Stimulated activated naive CD8-positive, alpha-beta T cell treated with anti-CD3 and anti-CD28 coated beads, Interleukin-15, Interleukin-2, amounts not matched to agents 100 U/mL and 50 U/mL, for 24 hours (primary cell): ENCODE results near the gene LASP1.
"Not testable (repeated sequence)": the region's sequence is repeated elsewhere in the genome, so short reads cannot be mapped to it uniquely, and the experiment has no call there.

Experiments
- ATAC-seq: fragments of 150-1000 bp; cut with Tn5 transposase; one replicate; pipeline ENCODE4 v1.10.0; 2021
- DNase-seq: peaks from one replicate; pipeline ENCODE4 v3.0.0; 2021

LASP1 gene

GRCh38 chr17:38869526-38870258, at the start of gene LASP1:
Gene LASP1 (plus strand): TSS chr17:38870058. CDS start chr17:38870190, 132 bp downstream.
- DNase-seq: peak; percentile 92
- ATAC-seq: peak; percentile 70

- peak; percentile 94 for DNase-seq
- ATAC-seq: peak; percentile 81
Observed at GRCh38 chr17:38824899-38825761, 44.7 kb upstream of the LASP1 start, which contains the start of gene CWC25. Gene CWC25 (minus strand): TSS chr17:38825321. CDS start chr17:38825183, 138 bp downstream.

- DNase-seq: no peak
- ATAC-seq: no peak
Observed at GRCh38 chr17:38825762-38826247, 44.1 kb upstream of the LASP1 start.

GRCh38 chr17:38844261-38844757, 25.5 kb upstream of the LASP1 start:
- no peak for ATAC-seq
- no peak for DNase-seq

GRCh38 chr17:38848557-38848891, 21.3 kb upstream of the LASP1 start:
- DNase-seq (no peak), ATAC-seq (no peak)

GRCh38 chr17:38848939-38849605, 20.8 kb upstream of the LASP1 start:
- DNase-seq: no peak
- ATAC-seq: no peak

GRCh38 chr17:38850374-38850773, 19.5 kb upstream of the LASP1 start:
- ATAC-seq (no peak), DNase-seq (no peak)

GRCh38 chr17:38851434-38851833, 18.4 kb upstream of the LASP1 start:
- no peak for ATAC-seq
- no peak for DNase-seq

- ATAC-seq (no peak), DNase-seq (peak; percentile 22)
Observed at GRCh38 chr17:38852771-38853291, 17.0 kb upstream of the LASP1 start.

GRCh38 chr17:38853292-38854219, 16.3 kb upstream of the LASP1 start, which contains the start of gene RPL23:
Gene RPL23 (minus strand): TSS chr17:38853721. CDS start chr17:38853710, 11 bp downstream.
- peak; percentile 91 for DNase-seq
- ATAC-seq: peak; percentile 87

- ATAC-seq, DNase-seq: not testable (repeated sequence)
Observed at GRCh38 chr17:38855101-38855714, 14.7 kb upstream of the LASP1 start.

- ATAC-seq (no peak), DNase-seq (no peak)
Observed at GRCh38 chr17:38857271-38857670, 12.6 kb upstream of the LASP1 start.

- ATAC-seq (peak; percentile 90), DNase-seq (peak; percentile 46)
Observed at GRCh38 chr17:38861399-38861843, 8.4 kb upstream of the LASP1 start.

- no peak for DNase-seq
- no peak for ATAC-seq
Observed at GRCh38 chr17:38864636-38865398, 5.0 kb upstream of the LASP1 start.

- ATAC-seq (no peak), DNase-seq (peak; percentile 74)
Observed at GRCh38 chr17:38867179-38867967, 2.5 kb upstream of the LASP1 start.

GRCh38 chr17:38867968-38868816, 1.7 kb upstream of the LASP1 start:
- ATAC-seq (no peak), DNase-seq (peak; percentile 53)

- peak; percentile 56 for ATAC-seq
- DNase-seq: peak; percentile 94
Observed at GRCh38 chr17:38868817-38869525, 887 bp upstream of the LASP1 start.
